Panc1 (cell line): Measurements from ENCODE around the gene SLC35F1.

Experiments used
- POLR2AphosphoS5 ChIP-seq: IDR thresholded peaks from 2 replicates; pipeline ENCODE4 v1.6.1; 2012; ENCODE audit warnings: mild to moderate bottlenecking, low read depth, low read length, moderate library complexity
- REST ChIP-seq, 2 experiments: IDR thresholded peaks; 2 replicates each; pipeline ENCODE4 v1.6.1; 2011 to 2012; ENCODE audit warnings: low read depth in 2 of 2, control low read depth in 1 of 2, low read length in 1 of 2, mild to moderate bottlenecking in 1 of 2, moderate library complexity in 1 of 2; ENCODE audit not compliant: insufficient read depth in 1 of 2
- SIN3A ChIP-seq: IDR thresholded peaks from 2 replicates; pipeline ENCODE4 v1.6.1; 2012; ENCODE audit warnings: low read depth, mild to moderate bottlenecking, low read length, moderate library complexity, borderline replicate concordance; ENCODE audit not compliant: insufficient read depth
- TF ChIP-seq, protein P1 (sequence below): fragments of 450-650 bp; IDR thresholded peaks from 2 replicates; pipeline ENCODE4 v1.5.1; 2017; ENCODE audit warnings: mild to moderate bottlenecking

- TF ChIP-seq POLR2AphosphoS5 (no peak), REST (IDR thresholded peaks at IDR 0.05; ENCODE audit: insufficient read depth in 1 of 2, low read depth in 2 of 2, low read length in 1 of 2) (no peak), SIN3A (no peak)
- TF ChIP-seq, protein P1, sequence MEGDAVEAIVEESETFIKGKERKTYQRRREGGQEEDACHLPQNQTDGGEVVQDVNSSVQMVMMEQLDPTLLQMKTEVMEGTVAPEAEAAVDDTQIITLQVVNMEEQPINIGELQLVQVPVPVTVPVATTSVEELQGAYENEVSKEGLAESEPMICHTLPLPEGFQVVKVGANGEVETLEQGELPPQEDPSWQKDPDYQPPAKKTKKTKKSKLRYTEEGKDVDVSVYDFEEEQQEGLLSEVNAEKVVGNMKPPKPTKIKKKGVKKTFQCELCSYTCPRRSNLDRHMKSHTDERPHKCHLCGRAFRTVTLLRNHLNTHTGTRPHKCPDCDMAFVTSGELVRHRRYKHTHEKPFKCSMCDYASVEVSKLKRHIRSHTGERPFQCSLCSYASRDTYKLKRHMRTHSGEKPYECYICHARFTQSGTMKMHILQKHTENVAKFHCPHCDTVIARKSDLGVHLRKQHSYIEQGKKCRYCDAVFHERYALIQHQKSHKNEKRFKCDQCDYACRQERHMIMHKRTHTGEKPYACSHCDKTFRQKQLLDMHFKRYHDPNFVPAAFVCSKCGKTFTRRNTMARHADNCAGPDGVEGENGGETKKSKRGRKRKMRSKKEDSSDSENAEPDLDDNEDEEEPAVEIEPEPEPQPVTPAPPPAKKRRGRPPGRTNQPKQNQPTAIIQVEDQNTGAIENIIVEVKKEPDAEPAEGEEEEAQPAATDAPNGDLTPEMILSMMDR = no peak
Observed at GRCh38 chr6:118248171-118248570, 341.1 kb downstream of the SLC35F1 start.
